CMK (cell line): Measurements from ENCODE around the gene IGF1.
"Not testable (repeated sequence)": the region's sequence is repeated elsewhere in the genome, so short reads cannot be mapped to it uniquely, and the experiment has no call there.

Experiments used
- DNase-seq: peaks from one replicate; pipeline ENCODE4 v3.0.0-alpha.2; 2010; ENCODE audit warnings: low read depth

Gene IGF1

DNA sequence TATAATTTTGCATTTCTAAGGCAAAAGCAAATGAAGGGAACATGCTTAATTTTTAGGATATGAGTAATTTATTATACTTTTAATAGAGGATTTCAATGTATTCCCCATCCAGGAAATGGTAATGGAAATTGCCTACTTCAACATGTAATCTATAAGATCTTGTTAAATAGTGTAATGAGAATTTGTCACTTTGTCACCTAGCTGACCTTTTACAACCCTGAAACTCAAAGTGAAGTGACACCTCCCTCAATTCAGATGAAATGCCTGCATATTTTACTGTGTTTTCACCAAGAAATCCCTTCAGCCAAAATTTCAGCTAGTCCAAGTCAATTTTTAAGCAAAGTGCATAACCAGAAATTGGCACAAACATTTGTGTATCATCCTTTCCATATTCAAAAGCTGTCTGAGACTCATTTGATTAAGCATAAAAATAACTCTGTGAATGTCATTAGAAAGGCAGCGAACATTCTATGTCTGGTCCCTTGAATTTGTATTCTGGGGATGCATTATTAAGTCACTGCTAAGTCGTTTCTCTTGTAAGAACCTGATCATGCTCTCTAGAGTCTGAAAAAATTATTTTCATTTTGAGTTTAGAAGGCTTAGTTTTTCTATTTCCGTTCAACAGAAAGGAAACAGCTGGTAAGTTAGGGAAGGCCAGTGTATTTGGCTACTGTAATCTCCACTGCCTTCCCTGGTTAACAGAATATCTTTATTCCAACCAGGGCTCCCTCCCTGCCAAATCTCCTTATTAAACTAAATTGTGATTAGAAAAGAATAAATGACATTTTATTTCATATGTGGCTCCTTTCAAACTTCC is 100.8 kb downstream of the IGF1 start:
- DNase-seq: no peak

DNA sequence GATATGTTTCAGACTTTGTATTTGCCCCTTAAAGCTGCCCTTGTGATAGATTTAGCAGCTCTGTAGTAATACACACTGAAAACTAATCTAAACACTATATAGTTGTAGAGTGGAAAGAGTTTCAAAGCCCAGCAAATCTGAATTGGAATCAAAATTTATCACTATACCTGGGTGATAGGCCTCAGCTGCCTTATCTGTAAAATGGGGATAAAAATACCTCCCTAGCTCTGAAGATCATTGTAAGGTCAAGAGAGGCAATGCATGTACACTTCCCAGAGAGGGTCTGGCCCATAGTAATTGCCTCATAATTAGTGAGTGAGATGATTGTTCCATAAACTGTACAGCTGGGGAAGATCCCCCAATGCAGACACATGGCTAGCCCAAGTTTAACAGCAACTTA is 103.6 kb downstream of the IGF1 start:
- DNase-seq: no peak

DNA sequence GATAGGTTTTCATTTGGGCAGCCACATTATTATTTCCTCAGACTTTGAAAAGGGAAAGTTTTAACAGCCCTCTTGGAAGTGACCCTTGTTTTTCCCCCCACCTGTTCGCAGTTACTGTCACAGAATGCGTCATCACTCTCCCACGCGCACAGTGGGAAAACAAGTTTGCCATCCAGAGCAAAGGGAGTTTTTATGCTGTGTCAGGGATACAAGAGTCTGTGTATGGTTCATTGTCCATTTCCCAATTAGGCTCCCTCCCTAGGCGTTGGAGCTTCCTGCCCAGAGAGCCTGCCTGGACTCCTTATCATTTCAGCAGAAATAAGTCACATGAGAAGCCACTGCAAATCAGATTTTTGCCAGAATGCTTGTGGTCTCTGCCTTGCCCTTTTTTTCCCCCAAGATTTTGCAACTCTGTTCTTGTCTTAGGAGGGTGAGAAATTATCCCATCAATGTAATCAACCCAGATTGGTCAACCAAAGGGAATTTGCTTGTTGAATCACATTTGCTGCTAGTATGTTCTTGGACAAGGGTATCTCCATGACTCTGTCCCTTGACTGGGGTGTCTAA is 104.1 kb downstream of the IGF1 start:
- DNase-seq: no peak

DNA sequence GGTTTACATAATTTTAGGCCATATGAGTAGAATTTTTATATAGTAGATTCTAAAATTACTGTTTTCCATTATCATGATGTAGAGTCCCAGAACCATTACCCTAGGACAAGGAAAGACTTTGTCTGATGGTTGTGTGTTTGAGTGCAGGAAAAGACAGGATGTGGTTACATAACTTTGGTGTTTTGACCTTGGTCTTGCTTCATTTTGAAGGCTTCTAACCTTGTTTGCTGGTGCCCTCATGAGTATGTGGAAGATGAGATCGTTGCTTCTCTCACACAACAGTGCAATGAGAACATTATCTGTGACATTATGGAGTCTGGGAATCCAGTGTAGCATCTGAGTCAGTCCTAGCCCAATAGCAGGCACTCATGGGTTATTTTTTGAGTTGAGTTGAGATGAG is 106.2 kb downstream of the IGF1 start:
- DNase-seq: no peak

DNA sequence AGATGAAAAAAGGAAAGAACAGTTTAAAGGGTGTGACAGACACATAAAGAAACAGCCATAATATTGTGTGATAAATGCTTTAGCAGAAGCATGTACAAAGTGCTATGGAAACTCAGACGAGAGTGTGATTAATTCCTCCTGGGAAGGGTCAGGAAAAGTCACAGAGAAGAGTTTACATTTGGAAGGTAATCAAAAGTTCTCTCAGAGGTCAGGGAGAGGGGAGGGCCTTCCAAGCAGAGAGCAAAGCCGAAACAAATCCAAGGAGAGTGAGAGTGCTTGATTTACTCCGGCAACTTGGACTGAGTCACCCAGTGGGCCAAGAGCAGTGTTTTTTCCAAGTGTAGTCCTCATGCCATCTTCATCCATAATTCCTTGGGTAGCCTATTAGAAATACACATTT is 108.3 kb downstream of the IGF1 start:
- DNase-seq: no peak

DNA sequence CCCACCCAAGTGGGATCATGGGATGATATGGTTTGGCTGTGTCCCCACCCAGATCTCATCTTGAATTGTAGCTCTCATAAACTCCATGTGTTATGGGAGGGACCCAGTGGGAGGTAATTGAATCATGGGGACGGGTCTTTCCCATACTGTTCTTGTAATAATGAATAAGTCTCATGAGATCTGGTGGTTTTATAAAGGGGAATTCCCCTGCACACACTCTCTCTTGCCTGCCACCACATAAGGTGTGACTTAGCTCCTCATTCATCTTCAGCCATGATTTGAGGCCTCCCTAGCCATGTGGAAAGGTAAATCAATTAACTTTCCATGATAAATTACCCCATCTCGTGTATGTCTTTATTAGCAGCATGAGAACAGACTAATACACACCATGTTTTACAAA is 109.2 kb downstream of the IGF1 start:
- no peak for DNase-seq

DNA sequence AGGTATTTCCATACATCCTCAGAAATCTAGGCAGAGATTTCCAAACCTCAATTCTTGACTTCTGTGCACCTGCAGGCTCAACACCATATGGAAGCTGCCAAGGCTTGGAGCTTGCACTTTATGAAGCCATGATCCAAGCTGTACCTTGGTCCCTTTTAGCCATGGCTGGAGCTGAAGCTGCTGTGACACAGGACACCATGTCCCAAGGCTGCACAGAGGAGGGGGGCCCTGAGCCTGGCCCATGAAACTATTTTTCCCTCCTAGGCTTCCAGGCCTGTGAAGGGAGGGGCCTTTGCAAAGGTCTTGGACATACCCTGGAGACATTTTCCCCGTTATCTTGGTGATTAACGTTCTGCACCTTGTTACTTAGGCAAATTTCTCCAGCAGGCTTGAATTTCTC is 110.5 kb downstream of the IGF1 start:
- DNase-seq: no peak

DNA sequence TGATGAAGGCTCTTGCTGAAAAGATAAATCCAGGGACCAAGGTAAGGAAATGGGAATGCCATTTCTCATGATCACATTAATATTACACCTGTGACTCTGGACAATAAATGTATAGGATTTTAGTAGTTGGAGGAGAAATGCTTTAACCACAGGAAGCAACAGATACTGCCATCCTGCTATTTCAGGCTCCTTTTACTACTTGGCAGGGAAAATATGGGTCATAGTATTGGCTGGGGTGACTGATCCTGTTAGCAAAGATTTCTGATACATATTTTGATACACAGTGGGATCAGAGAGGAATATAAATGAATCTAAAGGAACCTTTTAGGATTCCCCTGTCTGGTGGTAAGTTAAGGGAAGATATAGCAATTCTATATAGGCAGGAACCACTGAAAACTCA is 115.0 kb downstream of the IGF1 start:
- no peak for DNase-seq

DNA sequence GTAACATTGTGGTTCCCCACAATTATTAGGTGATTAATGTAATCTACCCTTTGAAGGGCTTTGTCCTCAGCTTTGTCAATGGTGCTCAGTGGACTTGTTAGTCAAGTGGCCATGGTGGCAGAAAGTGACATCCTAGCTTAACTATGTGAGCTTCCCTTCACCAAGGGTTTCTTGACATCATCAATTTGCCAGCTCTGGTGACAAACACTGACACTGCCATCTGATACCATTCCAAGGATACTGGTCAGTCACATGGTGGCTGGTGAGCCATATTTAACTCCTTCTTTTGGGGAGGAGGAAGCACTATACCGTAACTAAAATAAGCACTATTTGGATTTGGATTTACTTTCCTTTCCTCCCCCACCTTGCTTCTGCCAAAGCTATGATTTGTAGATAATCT is 115.7 kb downstream of the IGF1 start:
- DNase-seq: no peak

DNA sequence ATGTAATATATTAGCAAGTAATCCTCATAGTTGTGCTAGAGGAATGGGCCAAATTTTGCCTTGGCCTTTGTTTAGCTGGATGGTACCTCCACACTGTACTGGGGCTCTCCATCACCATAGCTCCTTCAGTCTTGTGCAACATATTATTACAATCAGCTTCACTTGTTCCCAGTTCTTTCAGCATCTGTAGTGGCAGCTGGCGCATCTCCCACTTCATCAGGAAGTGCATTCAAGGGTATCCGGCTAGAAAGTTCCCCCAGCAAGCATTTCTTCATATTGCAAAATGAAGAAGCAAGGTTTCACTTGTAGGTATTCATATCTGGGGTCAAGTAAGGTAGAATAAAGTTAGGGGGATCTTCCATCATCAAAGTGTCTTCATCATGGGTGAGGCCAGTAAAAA is 123.7 kb downstream of the IGF1 start:
- no peak for DNase-seq

DNA sequence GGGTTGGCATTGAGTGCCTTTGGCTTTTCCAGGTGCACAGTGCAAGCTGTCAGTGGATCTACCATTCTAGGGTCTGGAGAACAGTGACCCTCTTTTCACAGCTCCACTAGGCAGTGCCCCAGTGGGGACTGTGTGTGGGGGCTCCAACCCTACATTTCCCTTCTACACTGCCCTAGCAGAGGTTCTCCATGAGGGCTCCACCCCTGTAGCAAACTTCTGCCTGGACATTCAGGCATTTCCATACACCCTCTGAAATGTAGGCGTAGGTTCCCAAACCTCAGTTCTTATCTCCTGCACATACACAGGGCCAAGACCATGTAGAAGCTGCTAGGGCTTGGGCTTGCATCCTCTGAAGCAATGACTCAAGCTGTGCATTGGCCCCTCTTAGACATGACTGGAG is 126.1 kb downstream of the IGF1 start:
- not testable (repeated sequence) for DNase-seq

DNA sequence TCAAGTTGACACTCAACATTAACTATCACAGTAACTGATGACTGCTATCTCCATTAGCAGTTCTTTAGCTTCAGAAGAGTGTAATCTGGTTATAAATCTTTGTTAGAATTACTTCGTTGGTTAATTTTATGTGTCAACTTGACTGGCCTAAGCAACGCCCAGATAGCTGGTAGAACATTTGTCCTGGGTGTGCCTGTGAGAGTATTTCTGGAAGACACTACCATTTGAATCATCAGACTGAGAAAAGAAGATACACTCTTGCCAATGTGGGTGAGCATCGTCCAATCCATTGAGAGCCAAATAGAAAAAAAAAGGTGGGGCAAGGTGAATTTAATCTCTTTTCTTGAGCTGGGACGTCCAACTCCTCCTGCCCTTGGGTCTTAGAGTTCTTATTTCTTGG is 129.0 kb downstream of the IGF1 start:
- no peak for DNase-seq

DNA sequence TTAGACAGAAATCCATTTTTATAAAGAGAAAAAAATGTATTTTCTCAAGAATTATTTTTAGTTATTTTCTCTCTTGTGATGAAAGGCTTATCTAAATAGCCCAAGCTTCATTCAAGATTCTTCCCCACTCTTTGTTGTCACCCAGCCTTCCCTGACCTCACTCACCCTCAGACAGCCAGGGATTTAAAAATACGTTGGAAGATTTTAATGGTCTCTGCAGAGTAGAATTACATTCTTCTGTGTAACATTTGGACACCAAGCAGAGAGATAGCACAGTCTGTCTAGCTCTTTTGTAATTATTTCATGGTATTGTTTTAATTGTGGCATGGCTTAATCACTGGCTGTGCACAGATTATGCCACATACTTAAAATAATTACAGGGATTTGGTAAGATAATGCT is 130.3 kb downstream of the IGF1 start:
- DNase-seq: no peak

DNA sequence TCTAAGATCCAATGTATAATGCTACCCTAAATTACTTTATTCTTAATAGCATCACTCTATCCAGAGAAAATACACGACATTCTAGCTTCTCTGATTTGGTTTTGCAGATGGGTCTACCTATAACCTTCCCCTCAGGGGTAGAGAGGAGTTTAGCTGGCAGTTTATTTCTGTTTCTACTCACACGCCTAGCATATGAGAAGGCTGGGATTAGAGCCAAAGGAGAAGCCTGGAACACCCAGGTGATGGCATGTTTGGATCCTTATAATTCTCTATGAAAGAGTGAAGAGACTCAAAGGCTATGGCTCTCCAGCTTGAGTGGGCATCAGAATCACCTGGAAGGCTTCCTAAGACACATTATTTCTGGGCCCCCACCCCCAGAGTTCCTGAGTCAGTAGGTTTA is 131.3 kb downstream of the IGF1 start:
- DNase-seq: no peak

DNA sequence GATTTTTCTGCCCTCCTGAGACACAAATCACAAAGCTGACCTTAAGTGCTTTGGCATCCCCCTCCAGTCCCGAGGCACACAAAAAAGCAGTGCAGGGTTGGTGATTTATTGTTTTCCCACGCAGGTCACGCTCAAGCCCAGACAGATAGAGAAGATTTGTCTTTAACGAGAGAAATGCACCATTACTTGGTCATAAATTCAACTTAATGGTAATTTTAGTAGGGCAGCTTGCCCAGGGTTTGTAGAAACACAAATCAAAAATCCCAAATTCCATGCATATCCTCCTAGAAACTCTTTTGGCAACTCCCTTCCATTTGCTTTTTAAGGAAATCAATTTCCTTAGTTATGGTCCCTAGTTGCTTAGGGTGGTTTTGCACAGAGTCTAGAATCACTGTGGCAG is 132.6 kb downstream of the IGF1 start:
- no peak for DNase-seq
